ENCODE measurements around the gene PPL.

Gene PPL

GRCh38 chr16:4864728-4865127 is 72.2 kb downstream of the PPL start:
- H3K4me1 ChIP-seq: no peaks in the 10 kb centered on the region
- H3K27ac ChIP-seq: no peak overlapping the region
- no peaks in the 10 kb centered on the region for H3K36me3 ChIP-seq (ENCODE audit: control insufficient read depth, insufficient read depth, low read length)

GRCh38 chr16:4862639-4863038 is 74.3 kb downstream of the PPL start:
- TF ChIP-seq CTCF (IDR thresholded peaks at IDR 0.05): no peak
- Histone ChIP-seq H3K27ac (no peak overlapping the region), H3K4me1 (no peaks in the 10 kb centered on the region), H3K4me3 (ENCODE audit: low read depth, low read length) (no peak overlapping the region), H3K79me2 (peaks cover 59% of the 10 kb centered on the region), H3K4me2 (ENCODE audit: low read length) (no peak overlapping the region), H3K9ac (no peak overlapping the region), H3K9me3 (ENCODE audit: control insufficient read depth, low read length) (no peaks in the 10 kb centered on the region), H2AFZ (no peak overlapping the region), H3K36me3 (ENCODE audit: control insufficient read depth, insufficient read depth, low read length) (no peaks in the 10 kb centered on the region), H3K27me3 (ENCODE audit: control insufficient read depth, insufficient read depth, low read length) (no peaks in the 10 kb centered on the region)

More at GRCh38 chr16:4864728-4865127, 72.2 kb downstream of the PPL start:
- Histone ChIP-seq H2AFZ (no peak overlapping the region), H3K79me2 (peaks cover 45% of the 10 kb centered on the region), H3K9me3 (ENCODE audit: control insufficient read depth, low read length) (no peaks in the 10 kb centered on the region), H3K27me3 (ENCODE audit: control insufficient read depth, insufficient read depth, low read length) (no peaks in the 10 kb centered on the region), H3K9ac (no peak overlapping the region), H3K4me3 (ENCODE audit: low read depth, low read length) (no peak overlapping the region), H3K4me2 (ENCODE audit: low read length) (no peak overlapping the region)
- TF ChIP-seq CTCF (IDR thresholded peaks at IDR 0.05): no peak

GRCh38 chr16:4860727-4861342 is 76.1 kb downstream of the PPL start:
- H2AFZ ChIP-seq: no peak overlapping the region
- no peaks in the 10 kb centered on the region for H3K9me3 ChIP-seq (ENCODE audit: control insufficient read depth, low read length)
- no peak overlapping the region for H3K4me3 ChIP-seq (ENCODE audit: low read depth, low read length)
- TF ChIP-seq CTCF (IDR thresholded peaks at IDR 0.05): no peak
- H3K36me3 ChIP-seq (ENCODE audit: control insufficient read depth, insufficient read depth, low read length): no peaks in the 10 kb centered on the region
- peaks cover 57% of the 10 kb centered on the region for H3K79me2 ChIP-seq
- H3K4me2 ChIP-seq (ENCODE audit: low read length): no peak overlapping the region
- no peak overlapping the region for H3K9ac ChIP-seq
- H3K27me3 ChIP-seq (ENCODE audit: control insufficient read depth, insufficient read depth, low read length): no peaks in the 10 kb centered on the region
- no peaks in the 10 kb centered on the region for H3K4me1 ChIP-seq
- no peak overlapping the region for H3K27ac ChIP-seq

- Histone ChIP-seq H3K9me3 (ENCODE audit: control insufficient read depth, low read length) (no peaks in the 10 kb centered on the region), H3K4me3 (ENCODE audit: low read depth, low read length) (no peak overlapping the region), H3K9ac (no peak overlapping the region), H3K27ac (no peak overlapping the region), H3K79me2 (peaks cover 56% of the 10 kb centered on the region), H3K4me1 (no peaks in the 10 kb centered on the region), H3K27me3 (ENCODE audit: control insufficient read depth, insufficient read depth, low read length) (no peaks in the 10 kb centered on the region), H3K36me3 (ENCODE audit: control insufficient read depth, insufficient read depth, low read length) (no peaks in the 10 kb centered on the region), H3K4me2 (ENCODE audit: low read length) (no peak overlapping the region), H2AFZ (no peak overlapping the region)
- no peak for TF ChIP-seq CTCF (IDR thresholded peaks at IDR 0.05)
Measured at GRCh38 chr16:4859900-4860255, 77.1 kb downstream of the PPL start.

- no peaks in the 10 kb centered on the region for H3K27me3 ChIP-seq (ENCODE audit: control insufficient read depth, insufficient read depth, low read length)
- TF ChIP-seq CTCF (IDR thresholded peaks at IDR 0.05): no peak
- H3K36me3 ChIP-seq (ENCODE audit: control insufficient read depth, insufficient read depth, low read length): no peaks in the 10 kb centered on the region
- no peak overlapping the region for H2AFZ ChIP-seq
- no peak overlapping the region for H3K4me2 ChIP-seq (ENCODE audit: low read length)
- H3K4me3 ChIP-seq (ENCODE audit: low read depth, low read length): no peak overlapping the region
- no peak overlapping the region for H3K9ac ChIP-seq
- H3K4me1 ChIP-seq: no peaks in the 10 kb centered on the region
- peak overlapping the region; percentile 29 for H3K27ac ChIP-seq
- peaks cover 54% of the 10 kb centered on the region for H3K79me2 ChIP-seq
- no peaks in the 10 kb centered on the region for H3K9me3 ChIP-seq (ENCODE audit: control insufficient read depth, low read length)
Measured at GRCh38 chr16:4859190-4859899, 77.6 kb downstream of the PPL start.
